GM21576 (cell line): Measurements from ENCODE around the gene MYLK4.
"Not testable (repeated sequence)": the region's sequence is repeated elsewhere in the genome, so short reads cannot be mapped to it uniquely, and the experiment has no call there.

Experiments
- ATAC-seq: cut with Tn5 transposase; IDR thresholded peaks from one replicate; pipeline ENCODE4 v1.9.1; 2021; ENCODE audit warnings: mild to moderate bottlenecking, moderate library complexity; ENCODE audit not compliant: unreplicated experiment

The MYLK4 gene

GRCh38 chr6:2780102-2780737 is 29.5 kb upstream of the MYLK4 start:
- ATAC-seq = no peak

- no peak for ATAC-seq
These were observed 26.5 kb upstream of the MYLK4 start for GRCh38 chr6:2777249-2777648.

- ATAC-seq = no peak
These were observed 24.3 kb upstream of the MYLK4 start for GRCh38 chr6:2775003-2775402.

- ATAC-seq = no peak
These were observed 22.7 kb upstream of the MYLK4 start for GRCh38 chr6:2773449-2773848.

GRCh38 chr6:2772840-2773239 is 22.1 kb upstream of the MYLK4 start:
- ATAC-seq = no peak

GRCh38 chr6:2771079-2771478 is 20.4 kb upstream of the MYLK4 start:
- ATAC-seq = no peak

- no peak for ATAC-seq
These were observed 19.4 kb upstream of the MYLK4 start for GRCh38 chr6:2770171-2770570.

- no peak for ATAC-seq
These were observed 18.0 kb upstream of the MYLK4 start for GRCh38 chr6:2768696-2769095.

- ATAC-seq = no peak
These were observed 17.2 kb upstream of the MYLK4 start for GRCh38 chr6:2767657-2768524.

- ATAC-seq = no peak
These were observed 16.3 kb upstream of the MYLK4 start for GRCh38 chr6:2766767-2767656.

- ATAC-seq = peak; percentile 16
These were observed 15.4 kb upstream of the MYLK4 start for GRCh38 chr6:2765896-2766766.

- peak; percentile 90 for ATAC-seq
These were observed 14.6 kb upstream of the MYLK4 start, which contains the start of gene WRNIP1 for GRCh38 chr6:2765166-2765895. WRNIP1 (plus strand) TSS chr6:2765393; CDS start chr6:2765623, 230 bp downstream.

- ATAC-seq = peak; percentile 58
These were observed 14.0 kb upstream of the MYLK4 start for GRCh38 chr6:2764610-2765165.

GRCh38 chr6:2763876-2764540 is 13.3 kb upstream of the MYLK4 start:
- no peak for ATAC-seq

GRCh38 chr6:2763345-2763841 is 12.7 kb upstream of the MYLK4 start:
- ATAC-seq = no peak

GRCh38 chr6:2762868-2763267 is 12.1 kb upstream of the MYLK4 start:
- ATAC-seq = not testable (repeated sequence)

- ATAC-seq = no peak
These were observed 10.4 kb upstream of the MYLK4 start for GRCh38 chr6:2760882-2761842.
